T-helper 1 cell (primary cell): ENCODE data around the gene SLC47A2.

Experiments used
- DNase-seq, 5 donors: peaks; one replicate each; pipeline ENCODE4 v3.0.0-alpha.2; 2012 to 2020

The SLC47A2 gene

DNA sequence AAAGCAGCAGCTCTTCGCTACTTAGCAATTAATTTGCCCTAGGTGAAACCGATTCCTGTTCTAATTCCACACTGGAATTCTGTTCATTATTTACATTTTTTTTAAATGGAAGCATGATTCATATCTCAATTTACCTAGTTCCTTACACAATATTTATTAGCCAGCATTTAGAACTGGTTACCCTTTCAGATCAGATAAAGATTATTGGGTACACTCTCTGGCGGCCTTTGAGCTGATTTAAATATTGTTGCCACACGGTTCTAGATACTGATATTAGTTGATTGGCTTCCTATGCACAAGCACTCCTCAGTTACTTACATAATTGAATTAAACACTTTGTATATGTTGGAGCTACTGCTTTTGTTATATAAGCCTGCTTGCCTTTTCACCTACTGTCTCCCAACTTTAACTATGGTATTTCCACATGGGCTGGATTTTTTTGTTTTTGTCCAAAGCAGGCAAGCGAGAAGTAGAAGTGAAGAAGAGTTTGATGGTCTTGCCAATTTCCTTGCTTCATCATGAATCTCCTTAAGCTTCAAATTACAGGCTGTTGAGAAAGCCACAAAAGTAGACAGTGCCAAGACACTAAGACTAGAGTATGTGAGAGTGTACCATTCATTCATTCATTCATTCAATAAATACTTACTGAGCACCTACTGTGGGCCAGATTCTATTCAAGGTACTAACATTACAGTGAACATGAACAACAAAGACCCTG, 71.7 kb downstream of the SLC47A2 start:
- no peak for DNase-seq

DNA sequence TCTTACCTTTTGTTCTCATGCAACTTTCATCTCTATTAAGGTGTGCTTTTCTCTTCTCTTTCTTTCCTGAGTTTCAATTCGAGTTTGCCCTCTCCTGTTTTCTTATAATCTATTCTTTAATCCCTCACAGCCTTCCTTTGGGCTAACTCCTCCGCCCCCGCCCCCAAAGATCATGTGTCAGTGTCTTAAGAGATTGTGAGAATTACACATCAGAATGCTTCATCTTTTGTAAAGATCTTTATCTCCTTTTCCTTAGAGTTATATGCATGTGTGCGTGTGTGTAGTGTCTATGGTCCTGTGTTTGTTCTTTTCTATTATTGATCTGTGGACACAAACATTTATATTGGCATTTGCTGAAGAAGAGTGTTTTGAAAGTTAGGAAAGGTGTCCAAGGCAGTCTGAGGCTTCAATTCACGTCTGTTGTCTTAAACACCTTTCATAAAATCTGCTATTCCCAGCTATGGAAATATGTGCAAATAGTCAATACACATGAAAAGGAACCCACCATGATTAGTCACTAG, 74.0 kb downstream of the SLC47A2 start:
- no peak for DNase-seq

DNA sequence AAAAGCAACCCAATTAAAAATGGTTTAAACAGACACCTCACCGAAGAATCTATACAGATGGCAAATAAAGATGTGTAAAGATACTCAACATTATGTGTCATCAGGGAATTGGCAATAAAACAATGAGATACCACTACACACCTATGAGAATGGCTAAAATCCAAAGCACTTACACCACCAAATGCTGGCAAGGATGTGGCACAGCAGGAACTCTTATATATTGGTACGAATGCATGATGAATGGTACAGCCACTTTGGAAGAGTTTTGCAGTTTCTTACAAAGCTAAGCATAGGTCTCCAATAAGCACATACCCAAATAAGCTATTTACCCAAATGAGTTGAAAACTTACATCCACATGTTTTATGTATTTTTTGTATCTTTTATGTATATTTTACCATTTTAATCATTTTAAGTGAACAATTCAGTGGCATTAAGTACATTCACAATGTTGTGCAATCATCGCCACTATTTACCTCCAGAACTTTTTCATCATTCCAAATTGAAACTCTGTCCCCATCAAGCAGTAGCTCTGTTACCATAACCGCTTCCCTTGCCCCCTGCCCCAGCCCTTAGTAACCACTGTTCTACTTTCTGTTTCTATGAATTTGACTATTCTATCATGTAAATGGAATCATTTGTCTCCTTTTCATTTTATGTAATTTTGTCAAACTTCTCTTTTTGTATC, 74.6 kb downstream of the SLC47A2 start:
- no peak for DNase-seq

DNA sequence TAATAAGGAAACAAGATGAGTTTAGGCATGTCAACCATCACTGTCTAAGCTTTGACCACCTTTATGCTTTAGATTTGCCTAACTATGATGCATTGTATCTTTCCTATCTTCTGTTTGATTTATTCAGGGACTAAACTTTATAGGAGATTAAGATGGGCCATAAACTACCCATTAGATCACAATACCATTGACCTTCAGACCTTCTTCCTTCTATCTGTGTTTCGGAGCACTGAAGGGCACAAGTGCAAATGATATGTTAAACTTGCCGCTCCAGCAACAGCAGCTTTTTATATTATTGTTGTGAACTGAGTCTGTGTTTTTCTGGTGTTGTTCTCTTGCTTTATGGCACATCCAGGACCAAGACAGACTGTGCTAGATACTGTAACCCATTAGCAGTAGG, 84.5 kb downstream of the SLC47A2 start:
- no peak for DNase-seq

DNA sequence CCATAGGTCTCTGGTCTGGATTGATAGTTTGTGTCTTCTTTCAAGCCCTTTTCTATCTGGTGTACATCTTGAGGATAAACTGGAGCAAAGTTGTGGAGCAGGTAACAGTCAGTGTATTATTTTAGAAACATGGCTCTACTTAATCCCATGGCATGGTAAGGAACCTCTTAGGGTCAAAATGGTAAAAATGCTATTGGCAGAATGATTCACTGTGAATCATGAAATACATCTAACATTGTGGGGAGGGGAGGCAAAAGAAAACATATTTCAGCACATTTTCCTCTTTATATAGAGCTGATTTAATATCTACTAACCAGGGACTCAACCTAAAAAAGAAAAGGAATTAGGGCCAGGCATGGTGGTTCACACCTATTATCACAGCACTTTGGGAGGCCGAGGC, 85.7 kb downstream of the SLC47A2 start:
- DNase-seq, result no peak

DNA sequence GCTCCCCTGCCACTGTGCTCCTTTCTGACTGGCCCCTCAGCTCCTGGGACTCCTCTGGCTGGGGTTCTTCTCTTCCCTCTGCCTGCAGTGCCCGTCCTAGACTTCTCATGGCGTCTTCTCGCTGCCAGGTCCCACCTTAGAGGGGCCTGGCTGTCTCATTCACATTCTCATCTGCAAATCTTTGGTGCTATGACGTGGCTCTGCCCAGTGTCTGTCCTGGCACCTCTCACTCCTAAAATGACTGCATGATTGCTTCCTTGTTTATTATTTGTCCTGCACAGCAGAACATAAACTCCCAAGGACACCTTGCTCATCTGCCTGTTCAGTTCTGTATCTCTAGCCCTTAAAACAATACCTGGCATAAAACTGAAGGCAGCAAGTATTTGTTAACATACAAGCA, 86.3 kb downstream of the SLC47A2 start:
- DNase-seq, result no peak

DNA sequence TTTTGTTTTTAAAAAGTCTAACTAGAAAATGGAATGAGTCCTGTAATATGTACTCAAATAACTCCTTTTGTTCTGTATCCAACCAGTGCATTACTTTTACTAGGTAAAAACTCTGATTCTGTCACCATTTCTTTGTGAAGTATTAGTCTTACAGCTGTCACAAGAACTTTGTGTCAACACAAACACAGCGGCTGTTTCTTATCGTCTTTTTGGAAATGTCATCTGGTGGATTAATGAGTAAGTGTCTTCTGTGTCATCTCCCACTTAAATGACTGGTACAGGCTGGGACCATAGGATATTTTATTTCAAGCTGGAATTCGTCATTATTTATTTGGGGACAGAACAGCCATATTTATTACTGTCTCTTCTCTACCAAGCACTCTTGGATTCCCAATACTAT, 86.9 kb downstream of the SLC47A2 start:
- no peak for DNase-seq
